ENCODE measurements around the gene RAD51B.

The RAD51B gene

DNA sequence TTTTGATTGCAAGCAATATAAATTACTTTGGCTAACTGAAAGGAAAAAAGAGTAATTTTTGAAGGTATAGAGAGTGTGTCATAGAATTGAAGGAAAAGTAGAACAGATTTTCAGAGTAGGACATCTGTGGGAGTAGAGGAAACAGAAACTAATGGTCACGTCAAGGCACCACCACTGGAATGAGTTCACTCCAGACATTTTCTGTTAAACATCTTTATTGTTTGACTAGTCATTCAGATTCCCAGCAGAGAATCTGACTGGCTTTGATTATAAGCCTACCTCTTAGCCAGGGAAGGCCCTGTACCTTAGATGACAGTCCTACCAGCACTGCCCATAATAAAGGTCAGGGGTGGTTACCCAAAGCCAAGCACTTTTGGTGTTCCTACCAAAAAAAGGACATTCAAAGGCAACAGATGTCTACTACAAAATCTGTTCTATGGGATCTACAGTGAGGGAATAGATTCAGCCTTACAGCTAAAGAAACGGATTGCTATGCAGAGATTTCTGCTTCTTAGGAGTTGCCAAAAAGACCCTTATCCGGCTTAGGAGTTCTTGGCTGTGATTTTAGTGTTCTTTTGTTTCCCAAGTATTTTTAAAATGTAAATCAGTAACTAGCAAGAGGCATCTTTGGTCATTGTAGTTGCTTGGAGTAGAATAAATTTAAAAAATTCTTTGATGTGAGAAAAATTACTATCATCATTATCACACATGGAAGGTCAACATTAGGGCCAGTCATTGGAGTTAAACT, 410.8 kb downstream of the RAD51B start:
- DNase-seq (ENCODE audit: low read depth): no peak
- TF ChIP-seq, protein P1, sequence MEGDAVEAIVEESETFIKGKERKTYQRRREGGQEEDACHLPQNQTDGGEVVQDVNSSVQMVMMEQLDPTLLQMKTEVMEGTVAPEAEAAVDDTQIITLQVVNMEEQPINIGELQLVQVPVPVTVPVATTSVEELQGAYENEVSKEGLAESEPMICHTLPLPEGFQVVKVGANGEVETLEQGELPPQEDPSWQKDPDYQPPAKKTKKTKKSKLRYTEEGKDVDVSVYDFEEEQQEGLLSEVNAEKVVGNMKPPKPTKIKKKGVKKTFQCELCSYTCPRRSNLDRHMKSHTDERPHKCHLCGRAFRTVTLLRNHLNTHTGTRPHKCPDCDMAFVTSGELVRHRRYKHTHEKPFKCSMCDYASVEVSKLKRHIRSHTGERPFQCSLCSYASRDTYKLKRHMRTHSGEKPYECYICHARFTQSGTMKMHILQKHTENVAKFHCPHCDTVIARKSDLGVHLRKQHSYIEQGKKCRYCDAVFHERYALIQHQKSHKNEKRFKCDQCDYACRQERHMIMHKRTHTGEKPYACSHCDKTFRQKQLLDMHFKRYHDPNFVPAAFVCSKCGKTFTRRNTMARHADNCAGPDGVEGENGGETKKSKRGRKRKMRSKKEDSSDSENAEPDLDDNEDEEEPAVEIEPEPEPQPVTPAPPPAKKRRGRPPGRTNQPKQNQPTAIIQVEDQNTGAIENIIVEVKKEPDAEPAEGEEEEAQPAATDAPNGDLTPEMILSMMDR (IDR thresholded peaks at IDR 0.05; ENCODE audit: low read depth, low read length, missing control alignments): no peak
- H3K4me3 ChIP-seq (ENCODE audit: low read depth, low read length): no peak overlapping the region

DNA sequence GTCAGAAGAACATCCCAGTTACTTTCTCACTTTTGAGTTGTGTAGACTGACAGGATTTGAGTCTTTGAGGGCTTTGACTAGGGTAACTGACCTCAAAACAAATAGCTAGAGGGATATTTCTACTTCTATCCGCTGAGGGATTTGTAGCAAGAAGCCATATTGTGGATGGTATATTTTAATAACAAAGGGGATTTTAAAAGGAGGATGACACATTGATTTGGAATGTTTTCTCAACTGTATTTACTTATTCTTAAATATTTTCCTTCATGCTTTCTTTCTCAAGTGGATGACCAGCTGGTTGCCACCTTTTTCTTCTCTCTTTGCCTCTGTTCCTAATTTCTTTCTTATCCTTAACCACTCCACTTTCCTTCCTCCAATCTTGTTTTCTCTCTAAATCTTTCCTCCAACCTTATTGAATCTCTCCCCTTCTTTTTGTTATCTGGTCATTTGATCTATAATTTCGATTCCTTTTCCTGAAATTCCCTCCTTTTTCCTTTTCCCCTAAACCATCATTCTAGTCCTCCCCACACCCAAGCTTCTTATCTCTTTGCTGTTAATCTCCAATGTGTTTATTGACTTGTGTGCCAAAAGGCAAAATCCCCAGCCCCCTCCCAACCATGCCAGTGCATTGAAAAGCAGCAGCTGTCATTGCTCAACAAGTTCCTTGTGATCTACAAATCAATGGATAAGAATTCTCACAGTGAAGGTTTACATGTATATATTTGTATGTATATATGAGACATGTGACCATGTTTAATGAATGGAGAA, 411.6 kb downstream of the RAD51B start:
- TF ChIP-seq, protein P1 (IDR thresholded peaks at IDR 0.05; ENCODE audit: low read depth, low read length, missing control alignments): no peak
- no peak for DNase-seq (ENCODE audit: low read depth)
- H3K4me3 ChIP-seq (ENCODE audit: low read depth, low read length): no peak overlapping the region

DNA sequence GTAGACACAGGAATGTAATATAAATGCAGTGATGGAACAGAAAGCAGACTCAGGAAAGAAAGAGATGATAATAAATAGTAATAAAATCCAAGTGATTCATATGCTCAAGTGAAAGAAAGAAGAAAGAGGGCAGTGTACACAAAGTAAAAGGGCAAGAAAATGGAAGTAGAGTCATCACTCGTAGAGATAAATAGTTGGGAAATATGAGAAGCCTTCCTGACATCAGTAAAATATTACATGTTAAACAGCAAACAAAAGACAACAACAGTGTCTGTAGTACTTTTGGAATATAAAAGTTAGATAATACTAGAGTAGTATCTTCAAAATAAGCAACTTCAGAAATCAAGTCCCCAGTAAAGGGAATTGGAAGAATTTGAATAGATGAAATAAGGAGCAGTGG, 412.3 kb downstream of the RAD51B start:
- no peak overlapping the region for H3K4me3 ChIP-seq (ENCODE audit: low read depth, low read length)
- no peak for DNase-seq (ENCODE audit: low read depth)

DNA sequence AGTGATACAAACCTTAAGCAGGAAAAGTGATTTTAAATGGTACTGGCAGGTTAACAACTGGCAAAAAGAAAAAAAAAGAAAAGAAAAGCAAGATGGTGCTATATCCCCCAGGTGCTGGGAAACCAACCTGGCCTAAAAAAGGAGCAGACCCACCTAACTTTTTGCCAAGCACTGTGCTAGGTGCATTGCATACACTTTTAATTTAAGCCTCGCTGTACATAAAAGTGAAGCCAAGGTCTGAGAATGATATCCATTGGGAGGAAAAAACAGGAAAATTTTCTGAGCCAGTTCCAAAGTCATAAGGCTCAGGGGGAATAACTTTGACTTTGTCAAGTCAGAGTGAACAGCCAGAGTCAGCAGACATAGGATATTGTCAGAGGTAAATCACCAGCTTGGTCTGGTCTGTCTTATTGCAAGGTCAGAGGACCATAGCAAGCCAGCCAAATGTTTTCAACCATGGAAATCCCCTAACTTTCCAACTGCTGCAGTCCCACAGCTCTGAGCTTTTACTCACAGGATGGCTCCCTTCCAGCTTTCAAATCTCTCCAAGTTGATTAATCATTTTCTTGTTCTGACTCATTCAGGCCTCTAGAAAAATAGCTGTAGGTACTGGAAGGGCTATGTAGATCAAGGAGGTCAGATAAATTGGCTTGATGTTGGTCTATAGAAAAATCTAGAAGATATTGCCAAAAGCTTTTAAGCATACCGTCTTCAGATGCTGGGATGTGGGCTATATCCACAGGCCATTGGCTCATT, 412.9 kb downstream of the RAD51B start:
- DNase-seq (ENCODE audit: low read depth): peak; percentile 83
- no peak overlapping the region for H3K4me3 ChIP-seq (ENCODE audit: low read depth, low read length)
- TF ChIP-seq, protein P1 (IDR thresholded peaks at IDR 0.05; ENCODE audit: low read depth, low read length, missing control alignments): no peak

More for the DNA sequence above, 412.3 kb downstream of the RAD51B start:
- TF ChIP-seq, protein P1 (IDR thresholded peaks at IDR 0.05; ENCODE audit: low read depth, low read length, missing control alignments): no peak

DNA sequence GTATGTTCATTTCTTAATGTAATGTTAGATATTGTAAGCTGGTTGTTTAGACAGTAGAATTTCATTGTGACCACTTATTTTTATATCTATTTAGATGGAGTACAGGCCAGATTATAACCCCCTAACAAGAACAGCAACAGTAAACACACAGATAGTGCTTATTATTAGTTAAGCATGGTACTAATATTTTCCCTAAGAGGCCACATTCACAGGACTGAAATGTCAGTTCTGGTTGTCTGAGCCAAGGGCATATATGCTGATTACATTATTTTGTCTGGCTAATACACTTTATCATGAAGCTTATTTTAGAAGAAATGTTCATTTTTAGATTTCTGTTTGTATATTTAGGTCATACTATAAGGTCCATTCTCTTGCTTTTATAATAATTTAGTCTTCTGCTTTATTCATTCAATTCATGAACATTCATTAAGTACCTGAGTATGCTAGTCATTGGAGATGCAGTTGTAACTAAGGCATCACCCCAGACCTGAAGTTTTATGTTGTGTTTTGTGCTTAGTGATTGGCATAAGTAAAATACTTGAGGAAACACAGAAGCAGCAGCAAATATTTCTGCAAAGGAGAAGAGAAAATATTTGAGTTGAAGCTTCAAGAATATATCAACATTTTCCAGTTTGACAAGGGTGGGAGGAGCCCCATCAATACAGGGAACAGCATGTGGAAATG, 413.7 kb downstream of the RAD51B start:
- no peak for DNase-seq (ENCODE audit: low read depth)
- TF ChIP-seq, protein P1 (IDR thresholded peaks at IDR 0.05; ENCODE audit: low read depth, low read length, missing control alignments): no peak
- H3K4me3 ChIP-seq (ENCODE audit: low read depth, low read length): no peak overlapping the region

DNA sequence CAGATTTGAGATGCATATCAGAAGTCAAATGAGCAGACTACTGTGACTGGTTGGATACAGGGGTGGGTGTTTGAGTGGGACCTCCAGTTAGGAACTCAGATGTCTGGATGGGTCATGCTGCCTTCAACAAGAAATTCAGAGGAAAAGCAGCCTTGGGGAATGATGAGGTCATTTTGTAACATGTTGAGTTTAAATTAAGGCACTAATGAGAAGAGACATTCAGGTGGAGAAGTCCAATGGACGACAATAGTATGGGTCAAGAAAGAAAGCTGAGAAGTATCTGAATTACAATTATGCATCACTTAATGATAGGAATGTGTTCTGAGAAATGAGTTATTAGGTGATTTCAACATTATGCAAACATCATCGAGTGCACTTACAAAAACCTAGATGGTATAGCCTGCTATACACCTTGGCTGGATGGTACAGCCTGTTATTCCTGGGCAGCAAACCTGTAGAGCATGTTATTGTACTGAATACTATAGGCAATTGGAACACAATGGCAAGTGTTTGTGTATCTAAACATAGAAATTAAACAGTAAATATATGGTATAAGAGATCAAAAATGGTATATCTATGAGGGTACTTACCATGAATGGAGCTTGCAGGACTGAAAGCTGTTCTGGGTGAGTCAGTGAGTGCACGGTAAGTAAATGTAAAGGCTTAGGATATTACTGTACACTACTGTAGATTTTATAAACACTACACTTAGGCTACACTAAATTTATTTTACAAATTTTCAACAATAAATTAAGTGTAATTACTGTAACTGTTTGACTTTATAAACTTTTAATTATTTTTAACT, 414.7 kb downstream of the RAD51B start:
- no peak for DNase-seq (ENCODE audit: low read depth)
- H3K4me3 ChIP-seq (ENCODE audit: low read depth, low read length): no peak overlapping the region
- TF ChIP-seq, protein P1 (IDR thresholded peaks at IDR 0.05; ENCODE audit: low read depth, low read length, missing control alignments): no peak
